Activated naive CD4-positive, alpha-beta T cell treated with anti-CD3 and anti-CD28 coated beads, Interleukin-2, amount 50 U/mL, for 24 hours (primary cell): Measurements from ENCODE around the gene ANKRD13A.
A peak's percentile ranks its signal among the peaks of the same experiment; 100 is the strongest.

Source experiments
- H3K27ac Mint-ChIP-seq: one replicate; pipeline ENCODE4 v1.8.0; 2021; ENCODE audit warnings: mild to moderate bottlenecking, mixed read lengths
- H3K27me3 Mint-ChIP-seq: one replicate; pipeline ENCODE4 v1.8.0; 2021; ENCODE audit warnings: mixed read lengths
- H3K36me3 Mint-ChIP-seq: one replicate; pipeline ENCODE4 v1.8.0; 2021; ENCODE audit warnings: mixed read lengths
- H3K4me1 Mint-ChIP-seq: one replicate; pipeline ENCODE4 v1.8.0; 2021; ENCODE audit warnings: mixed read lengths
- H3K4me3 Mint-ChIP-seq: one replicate; pipeline ENCODE4 v1.8.0; 2021; ENCODE audit warnings: mild to moderate bottlenecking, mixed read lengths
- H3K9me3 Mint-ChIP-seq: one replicate; pipeline ENCODE4 v1.8.0; 2021; ENCODE audit warnings: mixed read lengths

Gene ANKRD13A

GRCh38 chr12:109998904-109999648 lies at the start of gene ANKRD13A:
Gene ANKRD13A, plus strand, starts transcription at chr12:109999430. Its CDS starts 259 bp downstream, at chr12:109999689.
- Mint-ChIP-seq H3K27me3 (no peaks in the 10 kb centered on the region), H3K4me3 (peak within 1 kb of the TSS; percentile 100), H3K36me3 (no peaks in the 10 kb centered on the region), H3K27ac (peak within 1 kb of the TSS; percentile 99), H3K4me1 (peaks cover 69% of the 10 kb centered on the region), H3K9me3 (no peaks in the 10 kb centered on the region)

- Mint-ChIP-seq H3K27me3 (no peaks in the 10 kb centered on the region), H3K27ac (peak overlapping the region; percentile 46), H3K4me3 (no peak overlapping the region), H3K4me1 (peaks cover 25% of the 10 kb centered on the region), H3K9me3 (no peaks in the 10 kb centered on the region), H3K36me3 (peaks cover 12% of the 10 kb centered on the region)
Measured at GRCh38 chr12:109950625-109951024, 48.6 kb upstream of the ANKRD13A start.

GRCh38 chr12:109951136-109951535 lies 48.1 kb upstream of the ANKRD13A start:
- Mint-ChIP-seq H3K36me3 (peaks cover 12% of the 10 kb centered on the region), H3K4me1 (peaks cover 25% of the 10 kb centered on the region), H3K27me3 (no peaks in the 10 kb centered on the region)

GRCh38 chr12:109951751-109952150 lies 47.5 kb upstream of the ANKRD13A start:
- H3K27ac Mint-ChIP-seq: no peak overlapping the region
- H3K4me1 Mint-ChIP-seq: peaks cover 19% of the 10 kb centered on the region
- no peak overlapping the region for H3K4me3 Mint-ChIP-seq
- no peaks in the 10 kb centered on the region for H3K27me3 Mint-ChIP-seq
- peaks cover 11% of the 10 kb centered on the region for H3K36me3 Mint-ChIP-seq
- no peaks in the 10 kb centered on the region for H3K9me3 Mint-ChIP-seq

More at GRCh38 chr12:109951136-109951535, 48.1 kb upstream of the ANKRD13A start:
- H3K9me3 Mint-ChIP-seq: no peaks in the 10 kb centered on the region
- no peak overlapping the region for H3K4me3 Mint-ChIP-seq
- no peak overlapping the region for H3K27ac Mint-ChIP-seq

GRCh38 chr12:109952160-109952858 lies 46.9 kb upstream of the ANKRD13A start:
- Mint-ChIP-seq H3K4me1 (peaks cover 14% of the 10 kb centered on the region), H3K27ac (peak overlapping the region; percentile 80), H3K27me3 (no peaks in the 10 kb centered on the region), H3K36me3 (peaks cover 10% of the 10 kb centered on the region), H3K9me3 (no peaks in the 10 kb centered on the region), H3K4me3 (no peak overlapping the region)

- H3K9me3 Mint-ChIP-seq: no peaks in the 10 kb centered on the region
- H3K4me1 Mint-ChIP-seq: peaks cover 8% of the 10 kb centered on the region
- H3K27me3 Mint-ChIP-seq: no peaks in the 10 kb centered on the region
- peaks cover 10% of the 10 kb centered on the region for H3K36me3 Mint-ChIP-seq
- peak overlapping the region; percentile 3 for H3K27ac Mint-ChIP-seq
- H3K4me3 Mint-ChIP-seq: no peak overlapping the region
Measured at GRCh38 chr12:109952873-109953272, 46.4 kb upstream of the ANKRD13A start.

GRCh38 chr12:109953656-109954055 lies 45.6 kb upstream of the ANKRD13A start:
- H3K4me1 Mint-ChIP-seq: peaks cover under 1% of the 10 kb centered on the region
- H3K27me3 Mint-ChIP-seq: no peaks in the 10 kb centered on the region
- peak overlapping the region; percentile 46 for H3K27ac Mint-ChIP-seq
- peaks cover 7% of the 10 kb centered on the region for H3K36me3 Mint-ChIP-seq
- H3K4me3 Mint-ChIP-seq: no peak overlapping the region
- H3K9me3 Mint-ChIP-seq: no peaks in the 10 kb centered on the region

GRCh38 chr12:109958374-109958773 lies 40.9 kb upstream of the ANKRD13A start:
- Mint-ChIP-seq H3K27ac (peak overlapping the region; percentile 30), H3K27me3 (no peaks in the 10 kb centered on the region), H3K4me1 (peaks cover 3% of the 10 kb centered on the region), H3K9me3 (no peaks in the 10 kb centered on the region), H3K4me3 (no peak overlapping the region), H3K36me3 (peaks cover 6% of the 10 kb centered on the region)

- Mint-ChIP-seq H3K36me3 (peaks cover 7% of the 10 kb centered on the region), H3K27ac (no peak overlapping the region), H3K4me1 (peaks cover 6% of the 10 kb centered on the region), H3K4me3 (no peak overlapping the region), H3K27me3 (no peaks in the 10 kb centered on the region), H3K9me3 (no peaks in the 10 kb centered on the region)
Measured at GRCh38 chr12:109959411-109960093, 39.7 kb upstream of the ANKRD13A start.

GRCh38 chr12:109961201-109961600 lies 38.0 kb upstream of the ANKRD13A start:
- Mint-ChIP-seq H3K36me3 (peaks cover 7% of the 10 kb centered on the region), H3K4me3 (no peak overlapping the region), H3K27me3 (no peaks in the 10 kb centered on the region), H3K9me3 (no peaks in the 10 kb centered on the region), H3K27ac (peak overlapping the region; percentile 2), H3K4me1 (peaks cover 9% of the 10 kb centered on the region)

GRCh38 chr12:109961612-109962011 lies 37.6 kb upstream of the ANKRD13A start:
- no peaks in the 10 kb centered on the region for H3K27me3 Mint-ChIP-seq

GRCh38 chr12:109962398-109962797 lies 36.8 kb upstream of the ANKRD13A start:
- Mint-ChIP-seq H3K4me1 (peaks cover 10% of the 10 kb centered on the region), H3K4me3 (no peak overlapping the region), H3K27me3 (no peaks in the 10 kb centered on the region), H3K36me3 (peaks cover 7% of the 10 kb centered on the region), H3K27ac (no peak overlapping the region), H3K9me3 (no peaks in the 10 kb centered on the region)

More at GRCh38 chr12:109961612-109962011, 37.6 kb upstream of the ANKRD13A start:
- peaks cover 9% of the 10 kb centered on the region for H3K4me1 Mint-ChIP-seq
- peaks cover 7% of the 10 kb centered on the region for H3K36me3 Mint-ChIP-seq
- H3K9me3 Mint-ChIP-seq: no peaks in the 10 kb centered on the region
- peak overlapping the region; percentile 2 for H3K27ac Mint-ChIP-seq
- no peak overlapping the region for H3K4me3 Mint-ChIP-seq

GRCh38 chr12:109963330-109963729 lies 35.9 kb upstream of the ANKRD13A start:
- no peak overlapping the region for H3K27ac Mint-ChIP-seq
- H3K9me3 Mint-ChIP-seq: no peaks in the 10 kb centered on the region
- peaks cover 7% of the 10 kb centered on the region for H3K36me3 Mint-ChIP-seq
- H3K27me3 Mint-ChIP-seq: no peaks in the 10 kb centered on the region
- H3K4me1 Mint-ChIP-seq: peaks cover 18% of the 10 kb centered on the region
- no peak overlapping the region for H3K4me3 Mint-ChIP-seq

GRCh38 chr12:109963743-109964429 lies 35.3 kb upstream of the ANKRD13A start:
- Mint-ChIP-seq H3K4me3 (no peak overlapping the region), H3K36me3 (peaks cover 4% of the 10 kb centered on the region), H3K4me1 (peaks cover 18% of the 10 kb centered on the region), H3K27me3 (no peaks in the 10 kb centered on the region), H3K9me3 (no peaks in the 10 kb centered on the region), H3K27ac (peak overlapping the region; percentile 93)

GRCh38 chr12:109966546-109966945 lies 32.7 kb upstream of the ANKRD13A start:
- Mint-ChIP-seq H3K36me3 (peaks cover 7% of the 10 kb centered on the region), H3K4me3 (no peak overlapping the region), H3K27me3 (no peaks in the 10 kb centered on the region), H3K4me1 (peaks cover 22% of the 10 kb centered on the region), H3K9me3 (no peaks in the 10 kb centered on the region), H3K27ac (no peak overlapping the region)
